ENCODE data around the gene SHOC2. TPM values are rescaled to one million over a fixed set of nuclear protein-coding genes. Genes with fewer than 3 reads are reported as not detected.

Gene SHOC2
- total RNA-seq, 1 experiment from 2014 or later, result 29.9 TPM

DNA sequence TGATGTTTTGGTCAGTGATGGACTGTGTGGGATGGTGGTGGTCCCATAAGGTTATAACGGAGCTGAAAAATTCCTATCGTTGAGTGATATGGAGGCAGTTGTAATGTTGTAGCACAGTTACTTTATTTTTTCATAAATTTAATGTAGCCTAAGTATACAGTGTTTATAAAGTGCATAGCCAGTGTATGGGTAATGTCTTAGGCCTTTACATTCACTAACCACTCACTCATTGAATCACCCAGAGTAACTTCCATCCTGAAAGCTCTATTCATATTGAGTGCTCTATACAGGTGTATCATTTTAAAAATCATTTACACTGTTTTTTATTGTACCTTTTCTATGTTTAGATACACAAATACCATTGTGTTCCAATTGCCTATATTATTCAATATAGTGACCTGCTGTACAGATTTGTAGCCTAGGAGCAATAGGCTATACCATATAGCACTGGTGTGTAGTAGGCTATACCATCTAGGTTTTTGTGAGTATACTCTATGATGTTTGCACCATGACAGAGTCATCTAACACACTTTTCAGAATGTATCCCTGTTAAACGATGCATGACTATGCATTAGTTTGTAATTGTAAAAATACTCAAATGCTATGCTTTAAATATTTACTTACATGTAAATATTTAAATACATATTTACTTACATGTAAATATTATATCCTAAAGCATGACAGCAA, 26.7 kb upstream of the SHOC2 start:
- Mint-ChIP-seq H3K4me3 (ENCODE audit: low read depth, unreplicated experiment) (no peak overlapping the region), H3K4me1 (ENCODE audit: low read depth, unreplicated experiment) (no peaks in the 10 kb centered on the region), H3K9me3 (ENCODE audit: low read depth, unreplicated experiment) (no peaks in the 10 kb centered on the region), H3K27me3 (ENCODE audit: unreplicated experiment) (no peaks in the 10 kb centered on the region), H3K36me3 (ENCODE audit: insufficient read depth, unreplicated experiment) (no peaks in the 10 kb centered on the region), H3K27ac (ENCODE audit: unreplicated experiment) (no peak overlapping the region)
- intact Hi-C loops (cut with micrococcal nuclease; ENCODE audit: unreplicated experiment), result loop anchor here (1.0 kb wide), 2 partner anchors 88 to 146 kb away; no protein-coding TSS in a partner anchor
- no TSS peak for BruUV-seq (replicated peaks)
- no peak for TF ChIP-seq CTCF (IDR thresholded peaks at IDR 0.05; ENCODE audit: unreplicated experiment)
- DNase-seq, result no peak
- CTCF ChIA-PET, result interaction anchor here (2.2 kb wide), 1 partner anchor 147 kb away, joined by 15 read pairs; no protein-coding TSS in a partner anchor

DNA sequence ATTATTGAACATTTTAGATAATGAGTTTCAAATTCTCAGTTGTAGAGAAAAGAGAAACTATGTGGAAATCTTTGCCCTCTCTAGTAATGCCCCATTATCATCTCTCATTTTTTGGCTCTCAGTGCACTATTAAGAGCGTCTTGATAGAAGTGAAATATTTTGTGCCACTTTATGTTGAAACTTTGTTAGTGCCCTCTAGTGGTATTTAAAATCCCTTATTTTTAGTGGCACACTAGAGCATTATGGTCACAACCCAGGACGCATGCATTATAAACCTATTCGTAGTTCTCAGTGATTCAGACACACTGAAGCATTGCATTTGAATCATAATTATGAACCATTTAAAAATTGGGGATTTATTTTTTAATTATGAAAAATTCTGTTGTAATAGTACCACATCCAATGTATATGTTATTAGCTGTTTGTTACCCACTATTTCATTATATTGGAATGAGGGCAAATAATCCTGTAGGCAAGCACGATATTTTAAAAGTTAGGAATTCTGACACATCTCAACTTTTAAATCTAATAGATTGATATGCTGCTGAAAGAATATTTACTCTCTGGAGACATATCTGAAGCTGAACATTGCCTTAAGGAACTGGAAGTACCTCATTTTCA, 25.7 kb upstream of the SHOC2 start:
- Mint-ChIP-seq H3K27me3 (ENCODE audit: unreplicated experiment) (no peaks in the 10 kb centered on the region), H3K4me3 (ENCODE audit: low read depth, unreplicated experiment) (no peak overlapping the region), H3K4me1 (ENCODE audit: low read depth, unreplicated experiment) (no peaks in the 10 kb centered on the region), H3K27ac (ENCODE audit: unreplicated experiment) (no peak overlapping the region), H3K9me3 (ENCODE audit: low read depth, unreplicated experiment) (no peaks in the 10 kb centered on the region), H3K36me3 (ENCODE audit: insufficient read depth, unreplicated experiment) (no peaks in the 10 kb centered on the region)
- BruUV-seq (replicated peaks), result no TSS peak
- CTCF ChIA-PET, result interaction anchor here (1.2 to 2.2 kb wide), 2 partner anchors 90 to 148 kb away, joined by 6 to 15 read pairs; no protein-coding TSS in a partner anchor
- no peak for TF ChIP-seq CTCF (IDR thresholded peaks at IDR 0.05; ENCODE audit: unreplicated experiment)
- intact Hi-C loops (cut with micrococcal nuclease; ENCODE audit: unreplicated experiment), result loop anchor here (1.0 kb wide), 2 partner anchors 89 to 147 kb away; no protein-coding TSS in a partner anchor
- no peak for DNase-seq

DNA sequence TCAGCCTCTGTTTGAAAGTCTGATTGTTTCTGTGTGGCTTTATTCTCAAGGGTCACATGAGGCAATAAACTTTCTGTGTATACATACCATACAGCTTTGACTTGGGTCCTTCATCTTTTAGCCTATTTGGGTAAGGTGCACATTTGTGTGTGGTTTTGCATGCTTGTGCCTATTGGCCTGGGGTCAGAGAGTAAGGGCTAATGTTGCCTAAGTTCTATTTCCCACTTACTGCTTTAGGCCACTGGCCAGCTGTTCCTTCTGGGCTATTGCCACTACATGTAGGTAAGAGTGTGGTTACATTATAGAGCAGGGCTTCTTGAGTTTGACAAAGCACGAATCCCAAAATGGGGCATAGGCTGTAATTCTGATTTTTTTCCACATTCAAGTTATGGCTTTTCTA, 22.2 kb upstream of the SHOC2 start:
- Mint-ChIP-seq H3K36me3 (ENCODE audit: insufficient read depth, unreplicated experiment) (no peaks in the 10 kb centered on the region), H3K9me3 (ENCODE audit: low read depth, unreplicated experiment) (no peaks in the 10 kb centered on the region), H3K27ac (ENCODE audit: unreplicated experiment) (no peak overlapping the region), H3K4me1 (ENCODE audit: low read depth, unreplicated experiment) (peaks cover 2% of the 10 kb centered on the region), H3K27me3 (ENCODE audit: unreplicated experiment) (no peaks in the 10 kb centered on the region), H3K4me3 (ENCODE audit: low read depth, unreplicated experiment) (no peak overlapping the region)
- CTCF ChIA-PET, result no interaction called here
- no peak for DNase-seq
- intact Hi-C loops (cut with micrococcal nuclease; ENCODE audit: unreplicated experiment), result no loop called here
- no TSS peak for BruUV-seq (replicated peaks)
- no peak for TF ChIP-seq CTCF (IDR thresholded peaks at IDR 0.05; ENCODE audit: unreplicated experiment)

- CTCF ChIA-PET, result no interaction called here
- Mint-ChIP-seq H3K4me1 (ENCODE audit: low read depth, unreplicated experiment) (peaks cover 11% of the 10 kb centered on the region), H3K36me3 (ENCODE audit: insufficient read depth, unreplicated experiment) (peaks cover 5% of the 10 kb centered on the region), H3K4me3 (ENCODE audit: low read depth, unreplicated experiment) (no peak overlapping the region), H3K9me3 (ENCODE audit: low read depth, unreplicated experiment) (no peaks in the 10 kb centered on the region), H3K27ac (ENCODE audit: unreplicated experiment) (no peak overlapping the region), H3K27me3 (ENCODE audit: unreplicated experiment) (no peaks in the 10 kb centered on the region)
- TSS peak; percentile 74 for BruUV-seq (replicated peaks)
- no peak for TF ChIP-seq CTCF (IDR thresholded peaks at IDR 0.05; ENCODE audit: unreplicated experiment)
- DNase-seq, result no peak
- intact Hi-C loops (cut with micrococcal nuclease; ENCODE audit: unreplicated experiment), result no loop called here
These were observed 21.0 kb upstream of the SHOC2 start for GRCh38 chr10:110898391-110898790.

Data from Calu3 (cell line).